HK-2 (cell line): Measurements from ENCODE around the gene SPATA21.

Source experiments
- DNase-seq: peaks from one replicate; pipeline ENCODE4 v3.0.0-alpha.2; 2018; ENCODE audit not compliant: unreplicated experiment

The SPATA21 gene

GRCh38 chr1:16451841-16452528 lies 14.8 kb upstream of the SPATA21 start:
- no peak for DNase-seq

- no peak for DNase-seq
These were observed 13.7 kb upstream of the SPATA21 start for GRCh38 chr1:16450863-16451481.

GRCh38 chr1:16449666-16450065 lies 12.4 kb upstream of the SPATA21 start:
- no peak for DNase-seq

GRCh38 chr1:16449065-16449464 lies 11.8 kb upstream of the SPATA21 start:
- no peak for DNase-seq

GRCh38 chr1:16447641-16448040 lies 10.4 kb upstream of the SPATA21 start:
- no peak for DNase-seq

GRCh38 chr1:16446116-16446515 lies 8.9 kb upstream of the SPATA21 start:
- DNase-seq = no peak

GRCh38 chr1:16445052-16445451 lies 7.8 kb upstream of the SPATA21 start:
- DNase-seq = no peak

GRCh38 chr1:16443975-16444770 lies 6.9 kb upstream of the SPATA21 start:
- no peak for DNase-seq

- DNase-seq = no peak
These were observed 5.7 kb upstream of the SPATA21 start for GRCh38 chr1:16442941-16443340.

GRCh38 chr1:16442265-16442664 lies 5.0 kb upstream of the SPATA21 start:
- DNase-seq = no peak

- no peak for DNase-seq
These were observed 4.0 kb upstream of the SPATA21 start for GRCh38 chr1:16441282-16441665.

- peak; percentile 96 for DNase-seq
These were observed 3.5 kb upstream of the SPATA21 start, which contains the start of gene NECAP2 for GRCh38 chr1:16440470-16441281. TSS of gene NECAP2 (plus strand) at chr1:16440724. CDS start at chr1:16440762, 38 bp downstream.

- no peak for DNase-seq
These were observed 2.9 kb upstream of the SPATA21 start for GRCh38 chr1:16440131-16440469.

- no peak for DNase-seq
These were observed 1.7 kb upstream of the SPATA21 start for GRCh38 chr1:16438924-16439323.

- DNase-seq = no peak
These were observed 1.3 kb upstream of the SPATA21 start for GRCh38 chr1:16438516-16438915.

- no peak for DNase-seq
These were observed 2.7 kb downstream of the SPATA21 start for GRCh38 chr1:16434501-16434900.

- no peak for DNase-seq
These were observed 3.2 kb downstream of the SPATA21 start for GRCh38 chr1:16434007-16434406.

- no peak for DNase-seq
These were observed 4.2 kb downstream of the SPATA21 start for GRCh38 chr1:16433030-16433429.

- no peak for DNase-seq
These were observed 6.6 kb downstream of the SPATA21 start for GRCh38 chr1:16430606-16431005.

- DNase-seq = no peak
These were observed 11.8 kb downstream of the SPATA21 start for GRCh38 chr1:16425125-16426025.

- no peak for DNase-seq
These were observed 15.2 kb downstream of the SPATA21 start for GRCh38 chr1:16422041-16422440.
